ENCODE measurements around the gene FAM20C. TPM values are rescaled to one million over a fixed set of nuclear protein-coding genes. Genes with fewer than 3 reads are reported as not detected.

Gene FAM20C
- total RNA-seq, 6 donors from 2014 or later, result 17.7 to 53.7 (median 46.8) TPM

GRCh38 chr7:190196-190595 lies 2.2 kb upstream of the FAM20C start:
- no peak for TF ChIP-seq POLR2A (IDR thresholded peaks at IDR 0.05)
- TF ChIP-seq POLR2AphosphoS5 (IDR thresholded peaks at IDR 0.05), result no peak
- no peak for TF ChIP-seq CTCF (IDR thresholded peaks at IDR 0.05)
- no peak for TF ChIP-seq EP300 (IDR thresholded peaks at IDR 0.05)
- peaks cover 0 to 1% (median under 1%) of the 10 kb centered on the region in 4 donors for H3K36me3 ChIP-seq
- H3K9me3 ChIP-seq, result no peaks in the 10 kb centered on the region
- H3K4me3 ChIP-seq, result no peak overlapping the region
- peaks cover 19 to 41% (median 29%) of the 10 kb centered on the region in 4 donors for H3K4me1 ChIP-seq
- no peak overlapping the region for H3K27ac ChIP-seq
- peaks cover 0 to 7% (median 0%) of the 10 kb centered on the region in 4 donors for H3K27me3 ChIP-seq
- DNase-seq, result peak in 1 of 2 donors; percentile 70
- no peak for ATAC-seq (ENCODE audit: low FRiP score in 2 of 2)
- 82 to 89% methylated on average over 21 of the region's 21 CpGs for WGBS, 2 donors

GRCh38 chr7:191105-191980 lies 1.0 kb upstream of the FAM20C start:
- Histone ChIP-seq H3K36me3 (peaks cover 5 to 13% (median 9%) of the 10 kb centered on the region in 4 donors), H3K27ac (peak overlapping the region; percentile 81 to 88 (median 83)), H3K4me3 (peak overlapping the region; percentile 14 to 86 (median 81)), H3K4me1 (peaks cover 23 to 51% (median 32%) of the 10 kb centered on the region in 4 donors), H3K9me3 (no peaks in the 10 kb centered on the region), H3K27me3 (peaks cover 0 to 7% (median 0%) of the 10 kb centered on the region in 4 donors)
- peak in 1 of 2 donors; percentile 62 for ATAC-seq (ENCODE audit: low FRiP score in 2 of 2)
- DNase-seq, result no peak
- TF ChIP-seq POLR2AphosphoS5 (IDR thresholded peaks at IDR 0.05) (peak in 1 of 2 donors; percentile 48), EP300 (IDR thresholded peaks at IDR 0.05) (no peak)
- WGBS, 2 donors, result 35 to 49% methylated on average over 5 to 22 of the region's 34 CpGs

GRCh38 chr7:192701-193480 lies 520 bp downstream of the FAM20C start:
- no CpG with 5 or more reads among the region's 119 CpGs for WGBS, 2 donors
- Histone ChIP-seq H3K4me3 (peak overlapping the region; percentile 68 to 86 (median 81)), H3K36me3 (peaks cover 8 to 28% (median 25%) of the 10 kb centered on the region in 4 donors), H3K27ac (peak overlapping the region; percentile 81 to 88 (median 83)), H3K27me3 (peaks cover 0 to 7% (median 0%) of the 10 kb centered on the region in 4 donors), H3K9me3 (no peaks in the 10 kb centered on the region), H3K4me1 (peaks cover 23 to 57% (median 32%) of the 10 kb centered on the region in 4 donors)
- ATAC-seq (ENCODE audit: low FRiP score in 2 of 2) (no peak), DNase-seq (peak in 1 of 2 donors; percentile 90)
- TF ChIP-seq POLR2AphosphoS5 (IDR thresholded peaks at IDR 0.05) (no peak), EP300 (IDR thresholded peaks at IDR 0.05) (no peak), CTCF (IDR thresholded peaks at IDR 0.05) (peak in 1 of 6 experiments; percentile 16), POLR2A (IDR thresholded peaks at IDR 0.05) (no peak)

- DNase-seq, result peak in 1 of 2 donors; percentile 87
- peak overlapping the region in 3 of 4 donors; percentile 46 to 88 (median 46) for H3K27ac ChIP-seq
- TF ChIP-seq POLR2A (IDR thresholded peaks at IDR 0.05), result no peak
- no peak for TF ChIP-seq CTCF (IDR thresholded peaks at IDR 0.05)
- TF ChIP-seq POLR2AphosphoS5 (IDR thresholded peaks at IDR 0.05), result no peak
- no peak for TF ChIP-seq EP300 (IDR thresholded peaks at IDR 0.05)
- no peak for ATAC-seq (ENCODE audit: low FRiP score in 2 of 2)
- peaks cover 0 to 7% (median 0%) of the 10 kb centered on the region in 4 donors for H3K27me3 ChIP-seq
- H3K4me3 ChIP-seq, result peak overlapping the region; percentile 68 to 86 (median 81)
- no peaks in the 10 kb centered on the region for H3K9me3 ChIP-seq
- H3K36me3 ChIP-seq, result peaks cover 8 to 36% (median 29%) of the 10 kb centered on the region in 4 donors
- H3K4me1 ChIP-seq, result peaks cover 23 to 57% (median 32%) of the 10 kb centered on the region in 4 donors
- WGBS, 2 donors, result 4% methylated on average over 17 to 44 of the region's 57 CpGs
Observed at GRCh38 chr7:193481-194251, 1.3 kb downstream of the FAM20C start.

Measured in upper lobe of left lung (tissue), 6 donors.